ENCODE results near the gene MPZL1.

The MPZL1 gene

GRCh38 chr1:167695756-167696561 is 25.8 kb upstream of the MPZL1 start:
- no peak for DNase-seq

- no peak for DNase-seq
Observed at GRCh38 chr1:167697667-167698141, 24.1 kb upstream of the MPZL1 start.

GRCh38 chr1:167698313-167698712 is 23.5 kb upstream of the MPZL1 start:
- no peak for DNase-seq

DNA sequence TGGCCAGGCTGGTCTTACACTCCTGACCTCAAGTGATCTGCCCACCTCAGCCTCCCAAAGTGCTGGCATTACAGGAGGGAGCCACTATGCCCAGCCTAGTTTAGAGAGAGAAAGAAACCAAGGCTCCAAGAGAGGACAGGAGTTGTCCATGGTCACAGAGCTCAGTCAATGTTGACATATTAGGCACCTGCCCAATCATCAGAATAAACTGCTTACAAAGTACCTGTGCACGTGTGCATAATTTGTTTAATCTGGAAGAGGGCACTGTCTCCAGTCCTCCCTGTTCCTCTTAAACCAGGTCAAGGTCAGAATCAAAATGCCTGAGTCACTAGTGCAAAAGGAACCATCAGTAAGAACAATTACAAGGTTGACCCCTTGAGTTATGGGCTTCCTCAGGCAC is 20.3 kb upstream of the MPZL1 start:
- DNase-seq: no peak

GRCh38 chr1:167703557-167703956 is 18.2 kb upstream of the MPZL1 start:
- DNase-seq: no peak

GRCh38 chr1:167704715-167705114 is 17.1 kb upstream of the MPZL1 start:
- no peak for DNase-seq

- DNase-seq: no peak
Observed at GRCh38 chr1:167705250-167705649, 16.5 kb upstream of the MPZL1 start.

- no peak for DNase-seq
Observed at GRCh38 chr1:167706363-167706762, 15.4 kb upstream of the MPZL1 start.

DNA sequence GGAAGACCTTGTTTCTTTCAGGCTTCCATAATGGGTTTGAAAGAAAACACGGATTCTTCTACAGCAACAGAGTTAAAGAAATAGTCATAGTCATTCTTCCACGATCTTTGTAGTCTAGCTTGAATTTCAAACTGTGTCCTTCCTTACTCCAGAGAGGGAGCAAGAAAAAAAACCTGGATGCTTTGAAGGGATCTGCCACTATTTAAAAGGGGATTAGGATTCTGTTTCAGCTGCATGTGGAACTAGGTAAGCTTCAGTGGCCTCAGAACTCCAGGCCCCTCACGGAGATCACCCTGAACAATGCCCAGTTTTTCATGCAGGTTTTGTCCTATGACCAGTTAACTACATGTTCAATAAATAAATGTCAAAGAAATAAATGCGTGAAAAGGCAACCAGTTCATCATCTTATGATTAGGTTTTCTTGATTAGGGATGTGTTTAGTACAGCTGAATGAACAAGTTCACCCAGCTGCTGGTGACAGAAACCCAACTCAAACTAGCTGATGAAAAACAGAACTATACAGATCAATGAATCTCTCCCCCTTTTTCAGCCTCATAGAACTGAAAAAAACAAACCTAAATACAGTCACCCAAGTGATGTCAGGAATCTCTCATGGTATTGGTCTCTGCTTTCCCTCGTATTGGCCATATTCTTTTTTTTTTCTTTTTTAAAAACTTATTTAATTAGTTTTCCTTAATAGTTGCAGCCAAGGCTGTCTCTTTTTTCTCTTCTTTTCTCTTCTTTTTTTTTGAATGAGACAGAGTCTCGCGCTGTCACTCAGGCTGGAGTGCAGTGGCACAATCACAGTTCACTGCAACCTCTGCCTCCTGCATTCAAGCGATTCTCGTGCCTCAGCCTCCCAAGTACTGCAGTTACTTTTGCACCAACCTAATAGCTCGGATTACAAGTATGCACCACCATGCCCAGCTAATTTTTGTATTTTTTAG is 14.6 kb upstream of the MPZL1 start:
- DNase-seq: no peak

GRCh38 chr1:167707942-167708341 is 13.8 kb upstream of the MPZL1 start:
- DNase-seq: no peak

DNA sequence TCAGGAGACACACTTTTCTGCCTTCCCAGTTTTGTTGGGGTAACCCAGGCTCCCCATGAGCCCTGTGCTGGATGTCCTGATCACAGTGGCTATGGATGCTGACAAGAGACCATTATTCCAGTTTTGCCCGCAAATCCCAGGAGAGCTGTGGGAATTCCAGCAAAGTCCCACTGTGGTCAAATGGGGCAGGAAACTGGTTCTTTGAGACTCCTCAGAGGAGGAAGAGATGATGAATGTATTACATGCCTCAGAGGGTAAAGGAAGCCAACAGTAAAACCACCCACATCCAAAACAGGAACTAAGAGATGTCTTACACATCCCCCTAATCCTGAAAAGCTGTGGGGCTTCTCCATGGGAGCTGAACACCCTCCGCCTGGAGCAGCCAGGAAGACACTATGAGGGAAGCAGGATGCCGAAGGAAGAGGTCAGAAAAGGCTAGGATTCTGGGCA is 12.8 kb upstream of the MPZL1 start:
- no peak for DNase-seq

- DNase-seq: no peak
Observed at GRCh38 chr1:167710836-167711235, 10.9 kb upstream of the MPZL1 start.

- no peak for DNase-seq
Observed at GRCh38 chr1:167711797-167712196, 10.0 kb upstream of the MPZL1 start.

DNA sequence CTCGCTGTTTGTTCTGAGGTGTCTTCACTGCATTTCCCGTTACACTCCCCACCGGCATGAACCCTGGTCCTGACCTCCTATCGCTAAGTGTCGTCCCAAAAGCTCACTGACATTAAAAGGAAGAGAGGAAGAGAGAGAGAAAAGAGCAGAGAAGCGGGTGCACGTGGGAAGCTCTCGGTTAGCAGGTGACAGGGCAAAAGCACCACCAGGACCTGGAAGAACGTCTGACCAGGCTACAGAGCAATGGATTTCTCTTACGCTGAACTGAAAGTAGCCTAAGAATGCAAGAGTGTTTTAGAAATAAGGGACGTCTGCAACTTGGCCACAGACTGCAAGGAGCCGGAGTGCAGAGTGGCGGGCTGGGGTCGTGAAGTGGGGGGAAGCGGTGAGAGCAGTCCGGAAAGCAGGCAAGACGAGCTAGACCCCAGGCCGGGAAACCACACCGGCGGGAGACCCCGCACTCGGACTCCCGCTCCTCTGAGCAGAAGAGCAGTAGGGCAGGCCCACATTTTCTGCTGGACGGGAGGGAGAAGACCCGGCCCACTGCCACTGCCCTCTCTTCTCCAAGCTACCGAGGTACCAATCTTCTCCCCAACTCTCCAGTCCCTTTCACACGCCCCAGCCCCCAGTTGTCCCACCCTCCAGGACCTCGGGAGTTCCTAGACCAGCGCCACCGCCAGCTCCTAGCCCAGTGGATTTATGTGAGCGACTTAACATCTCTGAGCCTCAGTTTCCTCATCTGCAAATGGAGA is 8.3 kb upstream of the MPZL1 start:
- DNase-seq: no peak

DNA sequence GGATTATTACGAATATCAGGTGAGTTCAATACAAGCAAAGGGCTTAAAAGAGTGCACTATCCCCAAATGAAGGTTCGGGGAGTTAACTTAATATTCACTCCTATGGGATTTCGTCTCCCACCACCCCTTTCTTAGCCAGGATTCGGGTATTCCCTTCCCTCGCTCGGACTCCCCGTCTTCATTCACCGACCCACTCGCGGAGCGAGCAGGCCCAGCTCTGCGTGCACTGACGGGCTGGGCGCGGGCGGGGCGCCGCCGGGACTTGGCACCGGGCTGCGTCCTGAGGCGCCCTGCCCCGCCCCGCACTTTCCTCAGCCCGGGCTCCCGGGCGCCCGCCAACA is 7.7 kb upstream of the MPZL1 start:
- no peak for DNase-seq

DNA sequence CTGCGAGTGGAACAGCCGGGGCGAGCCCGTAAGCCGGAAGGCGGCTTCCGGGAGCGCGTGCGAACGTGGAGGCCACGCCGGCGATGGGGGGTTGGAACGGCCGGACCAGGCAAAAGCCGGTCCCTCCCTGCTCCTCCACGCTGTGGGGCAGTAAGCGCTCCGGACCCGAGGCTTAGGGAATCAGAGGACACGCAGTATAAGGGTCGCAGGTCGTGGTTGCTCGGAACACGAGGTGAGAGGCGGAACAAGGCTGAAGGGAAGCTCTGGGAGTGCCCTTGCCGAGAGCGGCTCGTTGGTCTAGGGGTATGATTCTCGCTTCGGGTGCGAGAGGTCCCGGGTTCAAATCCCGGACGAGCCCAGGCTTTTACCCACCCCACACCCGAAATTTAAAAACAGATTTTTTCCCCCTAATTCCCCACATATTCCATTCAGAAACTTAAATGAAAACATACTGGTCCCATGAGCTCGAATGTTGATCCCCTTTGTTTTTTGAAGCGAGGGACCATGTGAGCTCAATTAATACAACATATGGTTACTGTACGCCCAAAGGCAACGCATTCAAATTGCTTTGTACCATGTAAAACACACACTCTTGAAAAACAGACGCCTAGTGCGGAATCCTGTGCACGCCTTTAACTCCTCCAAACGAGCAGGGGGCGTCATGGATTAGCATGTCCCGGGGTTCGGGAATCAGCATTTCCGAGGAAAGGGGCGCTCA is 7.2 kb upstream of the MPZL1 start:
- DNase-seq: peak; percentile 92 to 93

DNA sequence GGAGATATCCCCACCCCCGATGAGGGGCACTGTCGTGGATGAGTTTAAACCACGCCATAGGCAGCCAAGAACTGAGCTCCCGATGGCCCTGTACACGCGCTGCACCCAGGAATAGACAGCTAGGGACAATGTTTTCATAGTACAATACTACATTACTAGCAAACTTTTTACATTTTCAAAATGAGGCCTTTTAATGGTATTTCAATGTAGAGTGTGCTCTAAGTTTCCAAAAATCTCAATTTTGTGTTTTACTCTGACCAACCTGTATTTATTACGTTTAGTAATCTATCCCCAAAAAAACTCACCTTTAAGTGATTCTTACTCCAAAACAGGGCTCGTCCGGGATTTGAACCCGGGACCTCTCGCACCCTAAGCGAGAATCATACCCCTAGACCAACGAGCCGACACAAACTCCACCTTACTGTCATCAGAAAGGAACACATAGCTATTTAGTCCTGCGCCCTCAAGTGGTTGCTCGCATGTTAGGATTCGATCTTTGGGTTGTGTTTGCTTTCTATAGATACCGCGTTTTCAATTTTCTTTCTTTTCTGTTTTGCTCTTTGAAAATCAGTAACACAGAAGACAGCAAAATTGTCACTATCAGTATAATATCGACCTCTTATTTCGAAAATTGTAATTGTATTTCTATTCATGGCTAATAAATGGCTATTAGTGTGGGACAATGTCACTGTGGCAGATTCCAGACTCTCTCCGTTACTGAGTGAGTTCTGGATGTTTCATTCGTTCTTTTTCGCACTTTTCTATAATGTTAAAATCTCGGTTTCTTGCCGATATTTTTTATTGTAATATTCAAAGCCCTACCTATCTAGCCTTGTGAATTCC is 6.4 kb upstream of the MPZL1 start:
- peak; percentile 91 to 94 for DNase-seq

DNA sequence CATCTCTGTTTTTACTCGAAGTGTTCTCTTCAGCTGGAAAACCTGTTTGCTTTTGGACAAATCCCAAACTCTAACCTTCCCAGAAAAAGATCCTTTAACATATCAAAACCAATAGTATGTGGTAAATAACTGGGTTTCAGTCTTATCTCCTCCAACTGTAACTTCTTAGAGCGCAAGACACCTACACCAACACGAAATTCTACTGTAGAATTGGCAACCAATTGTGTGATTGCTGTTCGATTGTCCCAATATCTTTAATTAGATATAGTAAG is 5.8 kb upstream of the MPZL1 start:
- peak in 1 of 2 donors; percentile 14 for DNase-seq

DNA sequence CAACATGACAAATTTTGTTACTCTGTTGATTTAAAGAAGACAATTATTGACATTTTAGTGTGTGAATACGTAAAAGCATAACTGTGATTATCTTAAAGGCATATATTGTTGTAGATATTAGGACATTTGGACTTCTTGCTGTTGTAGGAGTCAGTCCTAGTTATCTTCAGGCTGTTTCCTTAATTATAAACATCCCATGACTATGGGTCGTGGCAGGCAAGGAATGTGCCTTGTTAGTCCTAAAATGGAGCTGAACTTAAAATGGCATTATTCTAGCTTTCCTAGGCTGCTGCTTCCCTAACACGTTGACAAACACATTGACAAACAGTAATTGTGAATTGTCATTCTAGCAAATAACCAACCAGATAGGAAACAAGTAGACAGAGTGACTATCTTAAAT is 4.4 kb upstream of the MPZL1 start:
- DNase-seq: no peak

GRCh38 chr1:167718914-167719691 is 2.7 kb upstream of the MPZL1 start:
- DNase-seq: no peak
